Endothelial cell of umbilical vein (primary cell): ENCODE data around the gene LMAN2. TPM values are rescaled to one million over a fixed set of nuclear protein-coding genes. Genes with fewer than 3 reads are reported as not detected.

ENCODE experiments used
- BruUV-seq: library from RNA; stranded (reverse); fragments of 400-500 nt; replicated peaks from 2 replicates; lab custom pipeline; 2021; lab: Mats Ljungman, UMichigan
- CTCF ChIA-PET: fragments of 300-600, 350-600 bp; sonication (Branson Sonifier 250); formaldehyde crosslinking; loops from one replicate; lab custom pipeline; 2021; ENCODE audit warnings: antibody characterized with exemption, inconsistent platforms; lab: Charles Lee
- POLR2A ChIA-PET: fragments of 300-600, 350-600 bp; sonication (Branson Sonifier 250); formaldehyde crosslinking; loops from one replicate; lab custom pipeline; 2021; ENCODE audit warnings: antibody characterized with exemption, inconsistent platforms; lab: Charles Lee
- DNase-seq: peaks from one replicate; pipeline ENCODE4 v3.0.0-alpha.2; 2011; ENCODE audit warnings: low read depth, low spot score
- FAIRE-seq: peaks from 2 replicates; lab custom pipeline; 2011; peaks lifted over from hg19 to GRCh38; lab: Jason Lieb, UNC
- H2AFZ ChIP-seq: 2 replicates; pipeline ENCODE4 v1.6.0; 2012; ENCODE audit warnings: low read depth, low read length, control low read depth, inconsistent platforms
- H3K27ac ChIP-seq: 2 replicates; pipeline ENCODE4 v1.5.1; 2011; ENCODE audit warnings: low read depth, mild to moderate bottlenecking, control low read depth, low read length, moderate library complexity; ENCODE audit not compliant: insufficient read depth
- H3K27me3 ChIP-seq, 2 experiments: 2 replicates each; pipeline versions ENCODE4 v1.6.0 to v1.6.1; 2011; ENCODE audit warnings: low read length in 2 of 2, mixed read lengths in 1 of 2; ENCODE audit not compliant: control insufficient read depth in 2 of 2, insufficient read depth in 2 of 2
- H3K36me3 ChIP-seq, 2 experiments: 2 replicates in 1 of 2; 3 replicates in 1 of 2; pipeline ENCODE4 v1.5.1; 2011; ENCODE audit warnings: low read length in 2 of 2, mild to moderate bottlenecking in 1 of 2, moderate library complexity in 1 of 2; ENCODE audit not compliant: control insufficient read depth in 2 of 2, insufficient read depth in 2 of 2; ENCODE audit errors: extremely low read depth in 1 of 2
- H3K4me1 ChIP-seq: 3 replicates; pipeline ENCODE4 v1.5.1; 2011; ENCODE audit warnings: mild to moderate bottlenecking, low read length; ENCODE audit not compliant: control insufficient read depth, insufficient read depth; ENCODE audit errors: extremely low read depth
- H3K4me2 ChIP-seq: 2 replicates; pipeline ENCODE4 v1.6.1; 2011; ENCODE audit warnings: low read length, control low read depth, mixed read lengths; ENCODE audit not compliant: insufficient read depth
- H3K4me3 ChIP-seq, 3 experiments: fragments of 200-600 bp in 1 of 3; sonication (generic), shearing (Covaris generic) in 1 of 3; replicated peaks in 1 of 3; 2 replicates each; pipeline ENCODE4 v1.5.1; 2011 to 2016; ENCODE audit warnings: control low read depth in 3 of 3, low read length in 3 of 3, mild to moderate bottlenecking in 2 of 3, inconsistent platforms in 1 of 3, low read depth in 1 of 3, moderate library complexity in 1 of 3; ENCODE audit not compliant: insufficient read depth in 1 of 3
- H3K79me2 ChIP-seq: 2 replicates; pipeline ENCODE4 v1.6.0; 2012; ENCODE audit warnings: low read length, inconsistent platforms; ENCODE audit not compliant: control insufficient read depth, insufficient read depth
- H3K9ac ChIP-seq: replicated peaks from 2 replicates; pipeline ENCODE3; 2011; ENCODE audit warnings: low read length, control low read depth; ENCODE audit not compliant: insufficient read depth; ENCODE audit errors: extremely low read depth
- H3K9me1 ChIP-seq: replicated peaks from 3 replicates; pipeline ENCODE4 v1.6.0; 2011; ENCODE audit warnings: mild to moderate bottlenecking, low read length; ENCODE audit not compliant: control insufficient read depth, insufficient read depth; ENCODE audit errors: extremely low read depth
- H3K9me3 ChIP-seq: replicated peaks from 2 replicates; pipeline ENCODE4 v1.5.1; 2012; ENCODE audit warnings: low read length, inconsistent platforms; ENCODE audit not compliant: control insufficient read depth, insufficient read depth
- H4K20me1 ChIP-seq: replicated peaks from 2 replicates; pipeline ENCODE3; 2011; ENCODE audit warnings: mild to moderate bottlenecking, low read length; ENCODE audit not compliant: control insufficient read depth, insufficient read depth; ENCODE audit errors: extremely low read depth
- EZH2 ChIP-seq: IDR thresholded peaks from 2 replicates; pipeline ENCODE4 v1.6.1; 2012; ENCODE audit warnings: borderline replicate concordance, low read depth, mild to moderate bottlenecking, moderate library complexity, low read length, inconsistent platforms; ENCODE audit not compliant: severe bottlenecking
- FOS ChIP-seq: IDR thresholded peaks from 2 replicates; pipeline ENCODE4 v1.6.1; 2011; ENCODE audit warnings: mild to moderate bottlenecking, low read length, moderate library complexity, borderline replicate concordance; ENCODE audit not compliant: insufficient read depth
- GATA2 ChIP-seq: IDR thresholded peaks from 2 replicates; pipeline ENCODE4 v1.7.0; 2011; ENCODE audit warnings: low read depth, mild to moderate bottlenecking, moderate library complexity, mixed read lengths, low read length; ENCODE audit not compliant: insufficient read length, insufficient read depth
- JUN ChIP-seq: IDR thresholded peaks from 2 replicates; pipeline ENCODE4 v1.6.1; 2011; ENCODE audit warnings: borderline replicate concordance, low read depth; ENCODE audit not compliant: insufficient read length, insufficient read depth
- MYC ChIP-seq: IDR thresholded peaks from one replicate; pipeline ENCODE4 v1.6.1; 2011; ENCODE audit warnings: mild to moderate bottlenecking, low read depth, low read length
- POLR2A ChIP-seq: IDR thresholded peaks from 2 replicates; pipeline ENCODE4 v1.6.1; 2012; ENCODE audit warnings: low read depth, mild to moderate bottlenecking, control low read depth, low read length
- POLR2AphosphoS5 ChIP-seq: IDR thresholded peaks from 2 replicates; pipeline ENCODE4 v1.6.1; 2012; ENCODE audit warnings: low read depth, mild to moderate bottlenecking, control low read depth, low read length, moderate library complexity; ENCODE audit not compliant: insufficient read depth
- dilution Hi-C: fragments of 300-500 bp; cut with MboI; formaldehyde crosslinking; loops from one replicate; pipeline ENCODE4 v1.15.0; 2019; ENCODE audit warnings: low sequenced_read_pairs; ENCODE audit not compliant: extremely low pct_ligation_motif_present
- intact Hi-C: fragments of 100-400 bp; cut with micrococcal nuclease; formaldehyde crosslinking; loops from one replicate; pipeline ENCODE4 v1.10.0; 2022
- polyA plus RNA-seq, 4 experiments: library from polyadenylated mRNA; depleted of rRNA in 3 of 4; stranded (reverse) in 3 of 4; unstranded in 1 of 4; fragments of >200 nt; gene quantifications; 2 replicates each; pipeline versions ENCODE4 v1.2.1 to v1.2.3, GENCODE V29; 2011 to 2012; ENCODE audit warnings: missing spikeins in 1 of 4
- total RNA-seq: library from RNA; stranded (reverse); gene quantifications from 2 replicates; pipeline ENCODE4 v1.2.3, GENCODE V29; 2021
- TF ChIP-seq, protein P1 (sequence below), 2 donors: IDR thresholded peaks; 1 replicate in 1 of 2; 2 replicates in 1 of 2; pipeline ENCODE4 v1.5.1; 2011; ENCODE audit warnings: low read length in 2 of 2, mild to moderate bottlenecking in 2 of 2, moderate library complexity in 2 of 2, control low read depth in 1 of 2, inconsistent platforms in 1 of 2, low read depth in 1 of 2; ENCODE audit not compliant: insufficient read depth in 1 of 2; ENCODE audit errors: extremely low read depth in 1 of 2
- TF ChIP-seq, protein P2 (sequence below): IDR thresholded peaks from 2 replicates; pipeline ENCODE4 v1.6.1; 2011; ENCODE audit not compliant: insufficient read depth, insufficient read length

LMAN2 gene
- total and polyA plus RNA-seq, 2 donors (not counting 3 experiments of a cell fraction or from before 2014, with no cell fraction given), result 151 to 370 TPM

DNA sequence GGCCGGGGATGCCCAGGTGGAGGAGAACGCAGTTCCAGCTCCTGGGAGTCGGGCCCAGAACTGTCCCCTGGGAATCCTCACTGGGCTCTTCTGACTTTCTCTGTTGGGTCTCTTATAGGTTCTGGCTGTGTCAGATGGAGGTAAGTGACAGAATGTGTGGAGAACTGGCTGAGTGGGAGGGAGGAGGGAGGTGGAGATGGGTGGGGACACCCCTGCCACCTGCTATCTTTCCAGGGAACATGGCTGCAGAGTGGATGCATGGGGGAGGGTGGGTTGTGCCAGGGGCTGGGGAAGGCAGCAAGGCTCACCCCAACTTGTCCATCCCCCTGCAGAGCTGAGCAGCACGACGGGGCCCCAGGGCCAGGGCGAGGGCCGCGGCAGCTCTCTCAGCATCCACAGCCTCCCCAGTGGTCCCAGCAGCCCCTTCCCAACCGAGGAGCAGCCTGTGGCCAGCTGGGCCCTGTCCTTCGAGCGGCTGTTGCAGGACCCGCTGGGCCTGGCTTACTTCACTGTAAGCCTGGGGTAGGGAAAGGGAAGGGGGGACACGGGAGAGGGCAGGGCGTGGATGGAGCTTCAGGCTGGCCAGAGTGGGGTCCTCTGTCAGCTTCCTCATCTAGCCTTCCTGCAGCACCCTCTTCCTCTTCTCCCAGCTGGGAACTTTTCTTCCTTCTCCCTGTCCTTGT is 14.5 kb upstream of the LMAN2 start:
- H3K36me3 ChIP-seq, result no peaks in the 10 kb centered on the region
- no peak overlapping the region for H3K27ac ChIP-seq
- no TSS peak for BruUV-seq
- intact Hi-C loops (loop anchor here (5.0 kb wide), 1 partner anchor 54 kb away; the partner anchor contains the start of gene MXD3), dilution Hi-C loops (no loop called here)
- no peak for DNase-seq
- no peak overlapping the region for H3K4me2 ChIP-seq
- no peaks in the 10 kb centered on the region for H3K9me3 ChIP-seq
- ChIA-PET POLR2A (interaction anchor here (1.3 kb wide), 1 partner anchor 132 kb away, joined by 3 read pairs; the partner anchor contains the start of gene PDLIM7), CTCF (interaction anchor here (0.8 to 3.9 kb wide), 8 partner anchors 13 to 131 kb away, joined by 3 to 16 read pairs (median 5); partner anchors contain the start of genes LMAN2, PDLIM7 and PRR7)
- no peak overlapping the region for H3K4me3 ChIP-seq
- H3K9ac ChIP-seq, result peak overlapping the region; percentile 78
- peaks cover 16% of the 10 kb centered on the region for H3K4me1 ChIP-seq
- no peaks in the 10 kb centered on the region for H4K20me1 ChIP-seq
- TF ChIP-seq, protein P1, sequence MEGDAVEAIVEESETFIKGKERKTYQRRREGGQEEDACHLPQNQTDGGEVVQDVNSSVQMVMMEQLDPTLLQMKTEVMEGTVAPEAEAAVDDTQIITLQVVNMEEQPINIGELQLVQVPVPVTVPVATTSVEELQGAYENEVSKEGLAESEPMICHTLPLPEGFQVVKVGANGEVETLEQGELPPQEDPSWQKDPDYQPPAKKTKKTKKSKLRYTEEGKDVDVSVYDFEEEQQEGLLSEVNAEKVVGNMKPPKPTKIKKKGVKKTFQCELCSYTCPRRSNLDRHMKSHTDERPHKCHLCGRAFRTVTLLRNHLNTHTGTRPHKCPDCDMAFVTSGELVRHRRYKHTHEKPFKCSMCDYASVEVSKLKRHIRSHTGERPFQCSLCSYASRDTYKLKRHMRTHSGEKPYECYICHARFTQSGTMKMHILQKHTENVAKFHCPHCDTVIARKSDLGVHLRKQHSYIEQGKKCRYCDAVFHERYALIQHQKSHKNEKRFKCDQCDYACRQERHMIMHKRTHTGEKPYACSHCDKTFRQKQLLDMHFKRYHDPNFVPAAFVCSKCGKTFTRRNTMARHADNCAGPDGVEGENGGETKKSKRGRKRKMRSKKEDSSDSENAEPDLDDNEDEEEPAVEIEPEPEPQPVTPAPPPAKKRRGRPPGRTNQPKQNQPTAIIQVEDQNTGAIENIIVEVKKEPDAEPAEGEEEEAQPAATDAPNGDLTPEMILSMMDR (IDR thresholded peaks at IDR 0.05; ENCODE audit: extremely low read depth in 1 of 2, insufficient read depth in 1 of 2, low read depth in 1 of 2, low read length in 2 of 2), result no peak
- TF ChIP-seq POLR2A (no peak), GATA2 (no peak), MYC (no peak), EZH2 (no peak), POLR2AphosphoS5 (no peak), FOS (no peak), JUN (no peak)
- TF ChIP-seq, protein P2, sequence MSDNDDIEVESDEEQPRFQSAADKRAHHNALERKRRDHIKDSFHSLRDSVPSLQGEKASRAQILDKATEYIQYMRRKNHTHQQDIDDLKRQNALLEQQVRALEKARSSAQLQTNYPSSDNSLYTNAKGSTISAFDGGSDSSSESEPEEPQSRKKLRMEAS, result no peak
- FAIRE-seq, result no peak
- H3K79me2 ChIP-seq, result no peaks in the 10 kb centered on the region
- peak overlapping the region; percentile 94 for H2AFZ ChIP-seq
- H3K27me3 ChIP-seq, result no peaks in the 10 kb centered on the region
- no peaks in the 10 kb centered on the region for H3K9me1 ChIP-seq
